Measurements from ENCODE around the gene BPIFB6. TPM values are rescaled to one million over a fixed set of nuclear protein-coding genes. Genes with fewer than 3 reads are reported as not detected.

BPIFB6 gene
- total RNA-seq, 4 donors from 2014 or later, result not detected

GRCh38 chr20:33034115-33034514, 2.7 kb downstream of the BPIFB6 start:
- H3K27ac ChIP-seq, result no peak overlapping the region
- H3K9me3 ChIP-seq, result no peaks in the 10 kb centered on the region
- TF ChIP-seq POLR2AphosphoS5 (IDR thresholded peaks at IDR 0.05) (no peak), POLR2A (IDR thresholded peaks at IDR 0.05) (no peak), CTCF (IDR thresholded peaks at IDR 0.05) (no peak), EP300 (IDR thresholded peaks at IDR 0.05; ENCODE audit: low read depth) (no peak)
- intact Hi-C loops (cut with DNase I; ENCODE audit: low total_unique reads), result no loop called here
- H3K36me3 ChIP-seq, result no peaks in the 10 kb centered on the region
- no peaks in the 10 kb centered on the region for H3K27me3 ChIP-seq
- H3K4me3 ChIP-seq, result no peak overlapping the region
- H3K4me1 ChIP-seq, result no peaks in the 10 kb centered on the region
- DNase-seq, result no peak
- WGBS, 2 donors (ENCODE audit: low coverage in 1 of 2), result 75 to 100% methylated on average over 1 to 5 of the region's 5 CpGs
- in situ Hi-C loops (cut with MboI; ENCODE audit: low pct_ligation_motif_present in 1 of 4, low pct_unique_long_range_greater_than_20kb in 1 of 4, low sequenced_read_pairs in 3 of 4), result no loop called here

GRCh38 chr20:33034901-33035492, 3.5 kb downstream of the BPIFB6 start:
- no peak overlapping the region for H3K4me3 ChIP-seq
- WGBS, 2 donors (ENCODE audit: low coverage in 1 of 2), result 69% methylated on average over 6 of the region's 6 CpGs; no CpG with 5 or more reads in 1 of the 2 donors
- intact Hi-C loops (cut with DNase I; ENCODE audit: low total_unique reads) (no loop called here), in situ Hi-C loops (cut with MboI; ENCODE audit: low pct_ligation_motif_present in 1 of 4, low pct_unique_long_range_greater_than_20kb in 1 of 4, low sequenced_read_pairs in 3 of 4) (no loop called here)
- TF ChIP-seq POLR2AphosphoS5 (IDR thresholded peaks at IDR 0.05) (no peak), CTCF (IDR thresholded peaks at IDR 0.05) (no peak), EP300 (IDR thresholded peaks at IDR 0.05; ENCODE audit: low read depth) (no peak), POLR2A (IDR thresholded peaks at IDR 0.05) (no peak)
- H3K4me1 ChIP-seq, result no peaks in the 10 kb centered on the region
- H3K36me3 ChIP-seq, result no peaks in the 10 kb centered on the region
- no peak overlapping the region for H3K27ac ChIP-seq
- H3K27me3 ChIP-seq, result no peaks in the 10 kb centered on the region
- DNase-seq, result no peak
- H3K9me3 ChIP-seq, result no peaks in the 10 kb centered on the region

- Histone ChIP-seq H3K27me3 (no peaks in the 10 kb centered on the region), H3K4me1 (no peaks in the 10 kb centered on the region), H3K9me3 (no peaks in the 10 kb centered on the region), H3K27ac (no peak overlapping the region), H3K4me3 (no peak overlapping the region), H3K36me3 (no peaks in the 10 kb centered on the region)
- no peak for DNase-seq
- 74% methylated on average over 5 of the region's 5 CpGs; no CpG with 5 or more reads in 1 of the 2 donors for WGBS, 2 donors (ENCODE audit: low coverage in 1 of 2)
- intact Hi-C loops (cut with DNase I; ENCODE audit: low total_unique reads), result no loop called here
- in situ Hi-C loops (cut with MboI; ENCODE audit: low pct_ligation_motif_present in 1 of 4, low pct_unique_long_range_greater_than_20kb in 1 of 4, low sequenced_read_pairs in 3 of 4), result no loop called here
- TF ChIP-seq POLR2A (IDR thresholded peaks at IDR 0.05) (no peak), CTCF (IDR thresholded peaks at IDR 0.05) (no peak), POLR2AphosphoS5 (IDR thresholded peaks at IDR 0.05) (no peak), EP300 (IDR thresholded peaks at IDR 0.05; ENCODE audit: low read depth) (no peak)
These were observed 6.0 kb downstream of the BPIFB6 start for GRCh38 chr20:33037456-33037855.

- Histone ChIP-seq H3K27me3 (no peaks in the 10 kb centered on the region), H3K36me3 (no peaks in the 10 kb centered on the region), H3K9me3 (no peaks in the 10 kb centered on the region), H3K4me3 (no peak overlapping the region), H3K27ac (no peak overlapping the region), H3K4me1 (no peaks in the 10 kb centered on the region)
- intact Hi-C loops (cut with DNase I; ENCODE audit: low total_unique reads), result no loop called here
- DNase-seq, result no peak
- WGBS, 2 donors (ENCODE audit: low coverage in 1 of 2), result 91 to 95% methylated on average over 4 of the region's 4 CpGs
- TF ChIP-seq CTCF (IDR thresholded peaks at IDR 0.05), result no peak
- no peak for TF ChIP-seq POLR2AphosphoS5 (IDR thresholded peaks at IDR 0.05)
- TF ChIP-seq EP300 (IDR thresholded peaks at IDR 0.05; ENCODE audit: low read depth), result no peak
- no peak for TF ChIP-seq POLR2A (IDR thresholded peaks at IDR 0.05)
- in situ Hi-C loops (cut with MboI; ENCODE audit: low pct_ligation_motif_present in 1 of 4, low pct_unique_long_range_greater_than_20kb in 1 of 4, low sequenced_read_pairs in 3 of 4), result no loop called here
These were observed 6.8 kb downstream of the BPIFB6 start for GRCh38 chr20:33038243-33038642.

Measured in transverse colon (tissue), 4 donors.